H9 (cell line): Measurements from ENCODE around the gene ODAD3. TPM values are rescaled to one million over a fixed set of nuclear protein-coding genes. Genes with fewer than 3 reads are reported as not detected.

ENCODE experiments used
- DNase-seq: peaks from one replicate; pipeline ENCODE4 v3.0.0-alpha.2; 2017
- H2AFZ ChIP-seq: one replicate; pipeline ENCODE4 v1.6.1; 2013; ENCODE audit warnings: mild to moderate bottlenecking, low read length, control low read depth, moderate library complexity
- H2AK5ac ChIP-seq: 2 replicates; pipeline ENCODE4 v1.6.1; 2013; ENCODE audit warnings: low read length, control low read depth, mixed read lengths; ENCODE audit not compliant: insufficient read length
- H2BK120ac ChIP-seq: one replicate; pipeline ENCODE4 v1.6.1; 2013; ENCODE audit warnings: low read depth, mild to moderate bottlenecking, low read length, control low read depth, inconsistent platforms; ENCODE audit not compliant: poor library complexity, severe bottlenecking
- H2BK12ac ChIP-seq: 2 replicates; pipeline ENCODE4 v1.6.1; 2013; ENCODE audit warnings: low read length, control low read depth, mixed read lengths, low read depth; ENCODE audit not compliant: insufficient read length
- H2BK15ac ChIP-seq: 2 replicates; pipeline ENCODE4 v1.6.1; 2013; ENCODE audit warnings: low read depth, low read length, control low read depth
- H2BK20ac ChIP-seq: one replicate; pipeline ENCODE4 v1.6.1; 2013; ENCODE audit warnings: low read depth, mild to moderate bottlenecking, low read length, control low read depth, inconsistent platforms; ENCODE audit not compliant: poor library complexity, severe bottlenecking
- H2BK5ac ChIP-seq: 2 replicates; pipeline ENCODE4 v1.6.1; 2013; ENCODE audit warnings: low read length, control low read depth, mixed read lengths; ENCODE audit not compliant: insufficient read length
- H3K14ac ChIP-seq: 2 replicates; pipeline ENCODE4 v1.6.1; 2013; ENCODE audit warnings: low read length, control low read depth; ENCODE audit not compliant: insufficient read depth
- H3K18ac ChIP-seq: 2 replicates; pipeline ENCODE4 v1.6.1; 2013; ENCODE audit warnings: low read depth, mild to moderate bottlenecking, mixed read lengths, low read length, control low read depth; ENCODE audit not compliant: insufficient read length
- H3K23ac ChIP-seq: 2 replicates; pipeline ENCODE4 v1.6.1; 2013; ENCODE audit warnings: low read length, control low read depth, mixed read lengths, low read depth; ENCODE audit not compliant: insufficient read length
- H3K23me2 ChIP-seq: 2 replicates; pipeline ENCODE4 v1.6.1; 2013; ENCODE audit warnings: low read depth, mild to moderate bottlenecking, mixed read lengths, low read length, control low read depth; ENCODE audit not compliant: insufficient read length, poor library complexity, severe bottlenecking
- H3K27ac ChIP-seq: 2 replicates; pipeline ENCODE4 v1.5.1; 2013; ENCODE audit warnings: low read length, control low read depth, mixed read lengths, low read depth; ENCODE audit not compliant: insufficient read length
- H3K27me3 ChIP-seq: 2 replicates; pipeline ENCODE4 v1.6.1; 2013; ENCODE audit warnings: low read length, control low read depth, inconsistent platforms; ENCODE audit not compliant: insufficient read depth
- H3K4ac ChIP-seq: 2 replicates; pipeline ENCODE4 v1.6.1; 2013; ENCODE audit warnings: low read depth, mild to moderate bottlenecking, control low read depth, inconsistent platforms, low read length, moderate library complexity
- H3K4me1 ChIP-seq: 2 replicates; pipeline ENCODE4 v1.6.1; 2013; ENCODE audit warnings: low read length, control low read depth, inconsistent platforms; ENCODE audit not compliant: insufficient read depth
- H3K4me2 ChIP-seq: 2 replicates; pipeline ENCODE4 v1.6.1; 2013; ENCODE audit warnings: low read length, control low read depth, mixed read lengths; ENCODE audit not compliant: insufficient read length, insufficient read depth
- H3K56ac ChIP-seq: 2 replicates; pipeline ENCODE4 v1.6.1; 2013; ENCODE audit warnings: low read depth, mild to moderate bottlenecking, mixed read lengths, low read length, control low read depth; ENCODE audit not compliant: insufficient read length
- H3K79me1 ChIP-seq: 2 replicates; pipeline ENCODE4 v1.6.1; 2013; ENCODE audit warnings: low read depth, mild to moderate bottlenecking, moderate library complexity, low read length, control low read depth, inconsistent platforms; ENCODE audit not compliant: insufficient read depth, poor library complexity, severe bottlenecking
- H3K79me2 ChIP-seq: 2 replicates; pipeline ENCODE4 v1.6.1; 2013; ENCODE audit warnings: low read length, control low read depth, inconsistent platforms; ENCODE audit not compliant: insufficient read depth
- H3K9ac ChIP-seq: 2 replicates; pipeline ENCODE4 v1.6.1; 2013; ENCODE audit warnings: low read length, control low read depth, mixed read lengths; ENCODE audit not compliant: insufficient read length; ENCODE audit errors: extremely low read depth
- H3K9me3 ChIP-seq: one replicate; pipeline ENCODE4 v1.6.1; 2013; ENCODE audit warnings: low read depth, low read length, inconsistent platforms; ENCODE audit not compliant: control insufficient read depth
- H3T11ph ChIP-seq: one replicate; pipeline ENCODE4 v1.6.1; 2013; ENCODE audit warnings: mild to moderate bottlenecking, low read length, control low read depth, inconsistent platforms
- H4K20me1 ChIP-seq: one replicate; pipeline ENCODE4 v1.6.1; 2013; ENCODE audit not compliant: control insufficient read depth, insufficient read length, insufficient read depth
- H4K5ac ChIP-seq: 2 replicates; pipeline ENCODE4 v1.6.1; 2013; ENCODE audit warnings: low read depth, mild to moderate bottlenecking, mixed read lengths, low read length, control low read depth; ENCODE audit not compliant: insufficient read length
- H4K8ac ChIP-seq: replicated peaks from 2 replicates; pipeline ENCODE4 v1.6.1; 2013; ENCODE audit warnings: low read length, control low read depth, mixed read lengths, low read depth; ENCODE audit not compliant: insufficient read length
- H4K91ac ChIP-seq: 2 replicates; pipeline ENCODE4 v1.6.1; 2013; ENCODE audit warnings: low read depth, mild to moderate bottlenecking, moderate library complexity, mixed read lengths, low read length, control low read depth; ENCODE audit not compliant: insufficient read length
- H3K27ac Mint-ChIP-seq, 3 experiments: 2 replicates in 2 of 3; 3 replicates in 1 of 3; pipeline ENCODE4 v1.8.0; 2020 to 2021; ENCODE audit warnings: mixed read lengths in 3 of 3, mild to moderate bottlenecking in 1 of 3, moderate library complexity in 1 of 3
- H3K27me3 Mint-ChIP-seq: 2 replicates; pipeline ENCODE4 v1.8.0; 2021; ENCODE audit warnings: low read depth, mild to moderate bottlenecking, moderate library complexity, mixed read lengths
- H3K36me3 Mint-ChIP-seq, 3 experiments: 2 replicates in 2 of 3; 3 replicates in 1 of 3; pipeline ENCODE4 v1.8.0; 2020 to 2021; ENCODE audit warnings: low read depth in 3 of 3, mixed read lengths in 3 of 3; ENCODE audit not compliant: insufficient read depth in 1 of 3
- H3K4me1 Mint-ChIP-seq, 2 experiments: 2 replicates each; pipeline ENCODE4 v1.8.0; 2020; ENCODE audit warnings: mixed read lengths in 2 of 2
- H3K4me3 Mint-ChIP-seq, 2 experiments: 2 replicates in 1 of 2; 3 replicates in 1 of 2; pipeline ENCODE4 v1.8.0; 2020 to 2021; ENCODE audit warnings: mild to moderate bottlenecking in 2 of 2, mixed read lengths in 2 of 2, moderate library complexity in 1 of 2
- H3K9me3 Mint-ChIP-seq, 2 experiments: 2 replicates in 1 of 2; 3 replicates in 1 of 2; pipeline ENCODE4 v1.8.0; 2020; ENCODE audit warnings: mild to moderate bottlenecking in 2 of 2, mixed read lengths in 2 of 2, moderate library complexity in 1 of 2
- WGBS: extraction: QIAGEN DNeasy Blood & Tissue Kit; methylation state at CpG from one replicate; pipeline ENCODE4 v1.1.7; 2013; ENCODE audit warnings: missing lambda C conversion rate, low lambda C conversion rate, mixed read lengths; ENCODE audit not compliant: insufficient read length; ENCODE audit errors: extremely low coverage; 5-methylcytosine and 5-hydroxymethylcytosine counted together
- total RNA-seq: library from RNA; stranded (reverse); gene quantifications from 2 replicates; pipeline ENCODE4 v1.2.1, GENCODE V29; 2021
- TF ChIP-seq, protein P1 (sequence below): fragments of 200-600 bp; sonication (generic); conservative IDR thresholded peaks from 3 replicates; pipeline ENCODE4 v1.8.0; 2021; ENCODE audit warnings: antibody characterized with exemption, mild to moderate bottlenecking

Gene ODAD3
- total RNA-seq, 1 experiment from 2014 or later = 2.5 TPM

GRCh38 chr19:11423791-11424181 is 11.1 kb downstream of the ODAD3 start:
- Mint-ChIP-seq H3K9me3 (no peaks in the 10 kb centered on the region; a peak in 2 of 5 replicates), H3K4me1 (peaks cover 20 to 26% of the 10 kb centered on the region in 2 experiments), H3K27me3 (peaks cover 27% of the 10 kb centered on the region), H3K4me3 (no peak overlapping the region), H3K27ac (no peak overlapping the region), H3K36me3 (no peaks in the 10 kb centered on the region)
- no peak overlapping the region; the same call in 1 of the 2 replicates for H3K14ac ChIP-seq
- H4K91ac ChIP-seq = no peak overlapping the region
- H3K79me1 ChIP-seq = no peaks in the 10 kb centered on the region
- H4K20me1 ChIP-seq = no peaks in the 10 kb centered on the region
- H2BK12ac ChIP-seq = no peak overlapping the region
- no peak overlapping the region for H2BK20ac ChIP-seq
- H2BK15ac ChIP-seq = no peak overlapping the region
- H3K4me2 ChIP-seq = no peak overlapping the region
- no peak overlapping the region for H3K56ac ChIP-seq
- H3K23me2 ChIP-seq = peaks cover 25% of the 10 kb centered on the region
- TF ChIP-seq, protein P1, sequence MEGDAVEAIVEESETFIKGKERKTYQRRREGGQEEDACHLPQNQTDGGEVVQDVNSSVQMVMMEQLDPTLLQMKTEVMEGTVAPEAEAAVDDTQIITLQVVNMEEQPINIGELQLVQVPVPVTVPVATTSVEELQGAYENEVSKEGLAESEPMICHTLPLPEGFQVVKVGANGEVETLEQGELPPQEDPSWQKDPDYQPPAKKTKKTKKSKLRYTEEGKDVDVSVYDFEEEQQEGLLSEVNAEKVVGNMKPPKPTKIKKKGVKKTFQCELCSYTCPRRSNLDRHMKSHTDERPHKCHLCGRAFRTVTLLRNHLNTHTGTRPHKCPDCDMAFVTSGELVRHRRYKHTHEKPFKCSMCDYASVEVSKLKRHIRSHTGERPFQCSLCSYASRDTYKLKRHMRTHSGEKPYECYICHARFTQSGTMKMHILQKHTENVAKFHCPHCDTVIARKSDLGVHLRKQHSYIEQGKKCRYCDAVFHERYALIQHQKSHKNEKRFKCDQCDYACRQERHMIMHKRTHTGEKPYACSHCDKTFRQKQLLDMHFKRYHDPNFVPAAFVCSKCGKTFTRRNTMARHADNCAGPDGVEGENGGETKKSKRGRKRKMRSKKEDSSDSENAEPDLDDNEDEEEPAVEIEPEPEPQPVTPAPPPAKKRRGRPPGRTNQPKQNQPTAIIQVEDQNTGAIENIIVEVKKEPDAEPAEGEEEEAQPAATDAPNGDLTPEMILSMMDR = no peak
- no peak overlapping the region for H3K23ac ChIP-seq
- no peak overlapping the region for H4K5ac ChIP-seq
- H3K79me2 ChIP-seq = no peaks in the 10 kb centered on the region
- no peak overlapping the region for H3K4ac ChIP-seq
- H3K27me3 ChIP-seq = no peaks in the 10 kb centered on the region; the same call in 1 of the 2 replicates
- H2AFZ ChIP-seq = no peak overlapping the region
- no peak overlapping the region for H3K9ac ChIP-seq
- no peak overlapping the region for H4K8ac ChIP-seq
- H3T11ph ChIP-seq = no peak overlapping the region
- no peak overlapping the region for H2BK5ac ChIP-seq
- no peak overlapping the region for H2BK120ac ChIP-seq
- H3K4me1 ChIP-seq = no peaks in the 10 kb centered on the region
- H2AK5ac ChIP-seq = no peak overlapping the region
- WGBS = no CpG with 5 or more reads among the region's 22 CpGs
- H3K9me3 ChIP-seq = no peaks in the 10 kb centered on the region
- H3K27ac ChIP-seq = no peak overlapping the region
- no peak overlapping the region for H3K18ac ChIP-seq
- DNase-seq = peak; percentile 43
